Stimulated activated CD8-positive, alpha-beta memory T cell treated with anti-CD3 and anti-CD28 coated beads, Interleukin-7, amount 100 ng/mL, for 4 hours (primary cell): ENCODE measurements around the gene GPR34.
"Not testable (repeated sequence)": the region's sequence is repeated elsewhere in the genome, so short reads cannot be mapped to it uniquely, and the experiment has no call there.

Source experiments
- DNase-seq, 2 donors: peaks; one replicate each; pipeline ENCODE4 v3.0.0-alpha.2; 2020; ENCODE audit warnings: low read depth in 2 of 2

GPR34 gene

DNA sequence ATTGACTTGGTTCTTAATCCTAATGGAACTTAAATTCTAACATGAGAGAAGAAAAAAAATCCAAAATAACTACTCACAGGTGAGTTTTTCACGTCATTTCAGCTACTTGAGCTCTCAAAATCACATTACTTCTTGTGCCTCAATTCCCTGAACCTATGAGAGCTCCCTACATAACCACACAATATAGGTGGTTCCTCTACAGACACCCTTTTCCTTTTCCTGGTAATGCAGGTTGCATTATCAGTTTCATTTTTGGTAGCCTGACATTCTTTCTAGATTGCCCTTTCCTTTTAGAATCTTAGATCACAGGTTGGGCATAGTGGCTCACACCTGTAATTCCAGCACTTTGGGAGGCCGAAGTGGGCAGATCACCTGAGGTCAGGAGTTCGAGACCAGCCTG lies 4.3 kb downstream of the GPR34 start:
- no peak for DNase-seq

DNA sequence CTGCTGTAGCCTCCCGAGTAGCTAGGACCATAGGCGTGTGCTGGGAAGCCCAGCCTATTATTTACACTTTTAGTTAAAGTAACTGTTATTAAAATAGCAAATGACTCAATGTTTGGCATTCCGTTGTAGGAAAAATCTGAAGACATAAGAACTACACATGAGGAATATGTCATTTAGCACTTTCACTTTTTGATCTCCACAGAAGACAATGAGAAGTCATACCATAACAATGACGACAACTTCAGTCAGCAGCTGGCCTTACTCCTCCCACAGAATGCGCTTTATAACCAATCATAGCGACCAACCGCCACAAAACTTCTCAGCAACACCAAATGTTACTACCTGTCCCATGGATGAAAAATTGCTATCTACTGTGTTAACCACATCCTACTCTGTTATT lies 6.7 kb downstream of the GPR34 start:
- no peak for DNase-seq

DNA sequence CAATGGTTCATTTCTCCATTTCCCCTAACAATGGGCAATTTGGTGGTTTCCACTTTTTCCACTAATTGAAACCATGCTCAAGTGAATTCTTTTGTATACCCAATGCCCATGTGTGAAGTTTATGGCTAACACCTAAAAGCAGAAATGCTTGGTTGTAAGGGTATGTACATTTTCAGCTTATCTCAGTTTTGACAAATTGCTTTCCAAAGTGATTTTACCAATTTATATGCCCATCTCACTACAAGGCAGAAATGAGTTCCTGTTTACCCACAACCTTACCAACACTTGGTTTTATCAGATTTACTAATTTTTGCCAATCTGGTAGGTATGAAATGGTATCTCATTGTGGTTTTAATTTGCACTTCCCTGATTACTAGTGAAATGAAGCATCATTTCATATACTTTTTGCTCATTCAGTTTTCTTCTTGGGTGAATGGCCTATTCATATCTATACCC lies 14.8 kb downstream of the GPR34 start:
- no peak for DNase-seq

DNA sequence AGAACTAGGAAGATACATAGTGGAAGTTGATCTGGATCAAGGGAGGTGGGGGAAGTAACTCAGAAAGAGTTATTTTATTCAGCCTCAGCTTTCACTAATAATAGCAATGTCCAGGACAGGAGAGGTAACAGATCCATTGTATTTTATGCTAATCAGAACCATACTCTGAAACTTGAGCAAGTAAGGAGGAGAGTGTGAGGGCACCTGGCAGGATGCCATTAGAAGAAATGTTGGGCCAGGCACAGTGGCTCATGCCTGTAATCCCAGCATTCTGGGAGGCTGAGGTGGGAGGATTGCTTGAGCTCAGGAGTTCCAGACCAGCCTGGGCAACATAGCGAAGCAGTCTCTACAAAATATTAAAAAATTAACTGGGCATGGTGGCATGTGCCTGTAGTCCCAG lies 16.3 kb downstream of the GPR34 start:
- no peak for DNase-seq

DNA sequence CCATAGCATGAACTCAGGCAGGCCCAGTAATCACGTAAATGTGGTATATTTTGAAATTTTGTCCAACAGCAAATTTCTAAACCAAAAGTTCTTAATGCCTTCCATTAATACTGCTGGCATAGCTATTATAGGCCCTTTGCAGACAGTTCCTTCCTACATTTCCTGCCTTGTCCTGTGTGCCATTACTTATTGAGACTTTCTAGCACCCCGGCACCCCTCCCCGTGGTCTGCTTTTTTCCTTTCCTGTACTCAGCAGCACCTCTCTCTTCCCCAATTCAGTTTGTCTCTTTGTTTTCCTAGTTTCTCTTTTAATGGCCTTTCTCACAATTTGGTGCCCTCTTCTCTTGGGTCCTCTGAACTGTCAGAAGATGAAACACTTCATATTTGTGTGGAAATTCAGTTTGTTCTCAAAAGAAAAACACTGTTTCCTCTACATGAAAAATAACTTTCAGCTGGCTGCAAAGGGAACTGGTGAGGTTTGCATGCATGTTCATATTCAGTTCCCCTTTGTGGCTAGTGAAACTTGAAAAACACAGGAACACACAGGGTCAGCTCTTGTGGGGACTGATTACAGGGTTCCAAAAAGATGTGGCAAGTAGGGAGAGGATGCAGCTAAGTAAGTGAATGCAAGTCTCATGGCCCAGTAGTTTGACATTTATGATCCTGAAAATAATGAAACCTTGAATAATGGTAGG lies 17.1 kb downstream of the GPR34 start:
- DNase-seq = no peak

DNA sequence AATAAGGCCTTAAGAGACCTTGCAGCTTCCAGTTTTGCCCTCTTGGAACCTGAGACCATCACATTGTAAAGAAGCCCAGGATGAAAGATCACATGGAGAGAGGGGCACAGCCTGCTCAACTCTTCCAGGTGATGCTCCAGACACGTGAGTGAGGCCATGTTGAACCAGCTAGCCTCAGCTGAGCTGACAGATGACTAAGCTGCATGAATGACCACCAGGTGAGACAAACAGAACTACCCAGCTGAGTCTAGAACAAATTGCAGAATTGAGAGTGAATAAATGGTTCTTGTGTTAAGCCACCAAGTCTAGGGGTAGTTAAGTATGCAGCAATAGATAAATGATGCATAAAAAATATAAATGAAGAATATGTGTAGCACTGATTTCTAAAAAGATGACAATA lies 18.4 kb downstream of the GPR34 start:
- DNase-seq = no peak

DNA sequence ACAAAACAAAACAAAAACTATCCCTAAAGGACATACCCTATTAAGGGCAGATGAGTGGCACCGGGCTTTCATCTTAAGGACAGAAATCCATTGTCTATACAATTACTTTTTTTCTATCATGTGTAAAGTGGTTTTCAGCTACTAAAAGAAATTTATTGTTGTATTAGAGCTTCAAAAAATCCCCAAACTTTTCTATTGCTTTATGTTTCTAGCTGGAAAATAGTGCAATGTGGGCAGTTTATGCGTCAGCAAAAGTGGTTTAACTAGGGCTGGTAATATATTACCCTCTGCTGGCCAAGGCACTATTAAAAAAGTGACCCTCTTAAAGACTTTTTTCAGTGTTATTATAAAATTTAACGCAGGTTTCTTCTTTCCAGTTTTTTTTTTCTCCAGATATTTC lies 19.7 kb downstream of the GPR34 start:
- no peak for DNase-seq

DNA sequence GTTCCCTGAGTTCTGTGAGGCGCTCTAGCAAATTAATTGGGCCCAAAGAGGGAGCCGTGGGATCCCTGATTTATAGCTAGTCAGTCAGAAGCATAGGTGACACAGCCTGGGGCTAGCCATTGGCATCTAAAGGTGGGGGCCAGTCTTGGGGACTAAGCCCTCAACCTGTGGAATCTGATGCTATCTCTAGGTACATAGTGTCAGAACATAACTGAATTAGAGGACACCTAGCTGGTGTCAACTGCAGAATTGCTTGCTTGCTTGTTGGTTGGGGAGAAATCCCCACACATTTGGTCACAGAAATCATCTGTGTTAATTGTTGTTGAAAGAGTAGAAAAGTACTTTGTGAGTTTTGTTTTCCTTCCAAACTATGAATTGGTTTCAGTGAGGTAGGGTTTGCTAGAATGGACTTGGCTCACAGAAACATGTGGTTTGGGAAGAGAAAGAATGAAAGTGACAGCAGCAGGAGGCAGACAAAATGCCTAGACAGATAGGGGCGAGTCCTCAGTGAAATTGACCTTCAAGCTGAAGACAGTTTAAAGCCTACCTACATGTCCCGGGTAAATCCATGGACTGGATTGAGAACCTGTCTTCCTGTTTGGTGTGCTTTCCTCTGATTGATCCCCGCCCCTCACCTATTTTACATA lies 22.4 kb downstream of the GPR34 start:
- no peak for DNase-seq

DNA sequence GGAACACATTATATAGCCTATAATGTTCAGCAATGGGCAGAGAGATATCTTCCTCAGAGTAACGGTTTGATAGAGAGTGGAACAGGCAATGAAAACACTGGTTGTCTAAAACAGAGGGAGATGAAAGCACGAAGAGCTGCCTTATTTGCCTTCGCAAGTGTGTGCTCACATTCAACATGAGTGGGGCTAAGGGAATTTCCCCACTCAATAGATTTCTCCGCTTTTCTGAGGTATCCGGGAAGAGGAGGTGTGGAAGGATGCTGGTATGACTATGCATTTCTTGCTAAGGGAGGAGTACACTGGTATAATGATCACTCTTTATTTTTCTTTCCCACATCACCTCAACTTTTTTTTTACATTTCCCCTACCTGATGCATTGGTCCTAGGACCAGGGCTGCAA lies 27.4 kb downstream of the GPR34 start:
- no peak for DNase-seq

DNA sequence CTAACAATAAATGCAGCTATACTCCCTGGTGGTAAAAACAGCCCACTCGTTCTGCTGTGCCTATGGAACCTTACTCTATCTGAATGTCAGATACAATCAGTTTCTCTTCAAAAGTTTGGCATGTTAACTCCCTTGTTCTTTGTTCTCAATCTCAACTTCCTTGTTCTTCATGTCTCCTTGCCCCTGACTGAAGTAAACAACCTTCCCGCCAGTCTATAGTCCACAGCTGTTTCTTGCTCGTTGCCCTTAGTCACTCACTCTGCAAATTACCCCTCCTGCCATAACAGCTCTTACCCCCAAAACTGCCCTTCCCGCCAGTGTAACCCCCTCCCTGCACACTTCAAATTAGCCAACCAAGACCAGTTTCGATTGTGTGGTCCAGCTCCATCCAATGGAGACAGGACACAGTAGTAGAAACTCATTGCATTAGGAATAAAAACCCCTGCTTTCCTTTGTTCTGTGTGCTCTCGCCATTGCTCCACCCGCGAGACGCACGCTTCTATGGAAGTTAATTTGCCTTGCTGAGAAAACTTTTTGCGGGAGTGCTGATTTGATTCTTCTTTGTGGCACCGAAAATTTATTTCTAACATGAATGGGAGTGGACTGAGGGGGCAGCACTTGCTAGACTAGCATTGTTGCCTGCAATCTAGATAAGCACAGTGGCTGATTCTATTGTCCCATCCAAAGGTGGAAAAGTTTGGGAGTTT lies 28.1 kb downstream of the GPR34 start:
- no peak for DNase-seq

DNA sequence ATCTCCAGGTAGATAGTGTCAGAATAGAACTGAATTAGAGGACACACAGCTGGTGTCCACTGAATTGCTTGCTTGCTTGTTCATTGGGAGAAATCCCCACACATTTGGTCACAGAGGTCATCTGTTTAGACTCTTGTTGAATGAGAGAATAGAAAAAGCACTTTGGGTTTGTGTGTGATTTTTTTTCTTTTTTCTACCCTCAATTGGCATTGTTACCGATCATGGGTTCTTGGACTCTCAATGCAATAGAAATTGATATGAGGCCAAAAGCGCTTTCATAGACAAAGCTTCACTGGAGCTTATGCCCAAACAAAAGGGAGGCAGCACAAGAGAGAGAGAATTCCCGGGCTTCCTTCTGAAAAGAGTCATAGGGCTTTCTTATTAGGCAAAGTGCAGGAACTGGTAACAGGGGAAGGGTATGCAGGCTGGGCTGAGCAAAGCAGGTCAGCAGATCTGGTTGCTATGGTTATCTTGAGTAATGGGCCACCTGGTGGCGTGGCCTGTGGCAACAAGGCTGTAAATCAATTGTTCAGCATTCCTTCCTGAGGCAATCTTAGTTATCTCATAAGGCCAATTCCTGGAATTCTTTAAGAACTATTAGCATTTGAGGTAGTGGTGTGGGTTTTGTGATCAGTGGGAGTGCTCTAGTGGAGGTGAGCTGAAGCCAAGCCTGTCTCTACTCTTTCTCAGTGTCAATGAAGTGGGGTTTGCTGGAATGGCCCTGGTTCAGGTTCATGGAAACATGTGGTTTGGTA lies 29.9 kb downstream of the GPR34 start:
- no peak for DNase-seq

DNA sequence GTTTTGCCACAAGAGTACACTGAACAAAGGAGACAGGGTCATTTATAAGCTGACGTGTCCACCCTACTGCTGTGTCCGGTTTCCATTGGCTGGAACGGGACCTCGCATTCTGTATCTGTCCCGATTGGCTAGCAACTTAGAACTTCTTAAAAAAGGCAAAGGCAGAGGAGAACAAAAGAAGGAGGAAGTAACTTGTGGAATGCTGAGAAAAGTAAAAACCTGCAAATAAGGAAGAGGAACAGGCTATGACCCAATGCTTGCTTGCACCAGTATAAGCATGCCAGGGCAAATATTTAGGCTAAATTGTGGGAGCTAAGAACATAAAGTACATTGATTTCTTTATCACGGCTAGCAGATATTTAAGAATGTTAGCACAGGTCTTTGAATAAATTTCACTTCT lies 30.8 kb downstream of the GPR34 start:
- DNase-seq = not testable (repeated sequence)

DNA sequence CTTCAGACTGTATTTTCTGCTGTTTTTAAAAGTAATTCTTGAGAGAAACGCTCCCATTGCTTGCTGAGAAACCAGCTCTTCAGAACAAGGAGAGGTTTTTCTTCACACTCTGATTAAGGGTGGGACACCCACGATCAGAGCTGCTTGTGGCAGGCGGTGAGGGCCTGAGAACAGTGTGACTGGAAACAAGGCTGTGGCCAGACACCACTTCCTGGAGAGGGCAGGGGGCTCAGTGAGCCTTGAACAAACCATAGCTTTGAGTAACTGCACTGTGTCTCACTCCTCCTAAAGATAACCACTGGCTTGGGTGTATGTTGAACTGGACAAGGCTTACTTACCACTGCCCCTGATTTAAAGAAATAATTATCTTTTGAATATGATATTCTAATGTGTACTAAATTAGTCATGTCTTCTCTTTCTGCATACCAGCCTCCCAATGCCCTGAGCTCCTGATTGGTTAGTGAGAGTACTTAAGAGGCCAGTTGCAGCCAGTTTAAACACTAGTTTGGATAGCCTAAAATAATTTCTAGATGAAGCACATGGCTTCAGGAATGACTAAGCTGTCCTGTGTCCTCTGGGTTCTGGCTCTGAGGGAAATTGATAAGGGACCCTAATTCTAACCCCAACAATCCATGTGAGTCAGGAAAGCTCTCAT lies 31.5 kb downstream of the GPR34 start:
- DNase-seq = peak; percentile 44 to 61

DNA sequence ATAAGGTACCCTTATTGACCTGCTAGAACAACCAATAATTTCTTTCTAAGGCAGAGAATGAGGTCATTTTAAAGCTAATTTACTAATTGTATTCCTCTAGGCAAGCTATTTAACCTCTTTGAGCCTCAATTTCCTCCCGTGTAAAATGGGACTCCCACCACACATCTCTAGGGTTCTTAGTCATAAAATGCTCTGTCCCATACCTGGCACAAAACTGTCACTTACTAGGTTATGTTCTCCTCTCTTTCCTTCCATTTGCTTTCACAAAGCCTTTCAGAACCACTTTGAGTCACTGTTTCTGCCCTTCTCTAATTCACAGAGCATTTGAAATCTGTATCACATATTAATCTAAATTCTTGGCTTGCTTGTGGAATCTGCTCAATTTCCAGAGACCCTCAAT lies 32.8 kb downstream of the GPR34 start:
- DNase-seq = no peak

DNA sequence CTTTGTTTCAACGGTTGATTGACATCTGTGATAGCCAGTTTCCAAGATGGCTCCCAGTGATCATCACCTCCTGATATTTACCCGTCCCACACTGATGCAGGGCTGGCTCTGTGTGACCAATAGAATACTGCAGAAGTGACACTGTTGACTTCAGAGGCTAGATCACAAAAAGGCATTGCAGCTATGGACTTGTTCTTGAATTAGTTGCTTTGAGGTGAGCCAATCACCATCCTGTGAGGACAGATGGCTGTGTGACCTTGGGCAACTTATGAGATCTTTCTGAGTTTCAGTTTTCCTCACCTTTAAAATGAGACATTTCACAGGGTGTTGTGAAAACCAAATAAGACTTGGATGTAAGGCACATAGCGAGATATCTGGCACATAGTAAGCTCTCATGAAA lies 33.4 kb downstream of the GPR34 start:
- no peak for DNase-seq

DNA sequence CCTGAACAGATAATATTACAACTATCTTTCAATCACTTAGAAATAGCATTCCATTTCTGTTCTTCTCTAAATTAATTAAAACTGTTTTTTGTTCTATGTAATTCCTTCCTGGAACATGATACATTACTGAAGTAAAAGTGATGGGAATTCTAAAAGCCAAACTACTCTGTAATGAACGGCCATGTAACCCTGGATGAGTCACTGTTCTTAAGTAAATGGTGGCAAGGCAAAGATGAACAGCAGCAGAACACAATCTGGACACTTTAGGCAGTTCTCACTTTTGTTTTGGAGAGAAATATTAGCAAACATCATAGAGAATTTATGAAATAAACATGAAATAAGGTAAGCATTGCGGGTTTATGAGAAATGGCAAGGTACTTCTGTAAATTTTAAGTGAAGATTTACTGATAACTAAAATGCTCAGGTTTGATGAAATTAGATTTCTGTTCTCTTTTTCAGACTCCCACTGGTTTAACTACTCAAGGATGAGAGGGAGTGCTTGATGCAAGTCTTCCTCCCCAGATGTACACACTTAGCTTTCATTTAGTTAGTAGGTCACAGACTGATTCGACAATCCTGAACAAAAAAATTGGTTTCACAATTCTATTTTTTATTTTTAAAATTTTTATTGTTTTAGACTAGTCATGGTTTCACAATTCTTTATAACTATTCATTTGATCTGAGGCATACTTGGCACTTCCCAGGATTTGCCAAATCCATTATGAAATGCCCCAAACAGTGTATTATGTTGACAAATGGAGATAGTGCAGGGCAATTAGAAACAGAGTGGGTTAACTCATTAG lies 34.2 kb downstream of the GPR34 start:
- DNase-seq = no peak

DNA sequence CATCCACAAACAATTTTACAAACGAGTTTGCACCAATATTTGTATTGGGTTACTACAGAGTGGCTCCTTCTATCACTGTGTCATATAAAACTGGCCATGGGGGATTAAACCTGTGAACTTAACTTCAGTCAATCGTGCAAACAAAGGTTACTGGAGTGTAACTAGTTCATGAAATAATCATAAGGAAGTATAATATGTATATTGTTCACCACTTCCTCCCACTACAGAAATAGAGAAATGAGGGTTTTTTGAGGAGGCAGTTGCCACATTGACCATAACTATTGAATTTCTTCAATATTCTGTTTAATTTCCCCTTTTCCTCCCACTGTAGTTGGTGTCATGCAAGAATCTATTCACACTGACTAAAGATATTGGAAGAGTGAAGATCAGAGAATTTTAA lies 35.1 kb downstream of the GPR34 start, which contains the start of gene GPR82:
Gene GPR82, plus strand, starts transcription at position 356 of the 400 bp plus-strand sequence. CDS start 2,846 bp downstream, outside the sequence.
- no peak for DNase-seq

DNA sequence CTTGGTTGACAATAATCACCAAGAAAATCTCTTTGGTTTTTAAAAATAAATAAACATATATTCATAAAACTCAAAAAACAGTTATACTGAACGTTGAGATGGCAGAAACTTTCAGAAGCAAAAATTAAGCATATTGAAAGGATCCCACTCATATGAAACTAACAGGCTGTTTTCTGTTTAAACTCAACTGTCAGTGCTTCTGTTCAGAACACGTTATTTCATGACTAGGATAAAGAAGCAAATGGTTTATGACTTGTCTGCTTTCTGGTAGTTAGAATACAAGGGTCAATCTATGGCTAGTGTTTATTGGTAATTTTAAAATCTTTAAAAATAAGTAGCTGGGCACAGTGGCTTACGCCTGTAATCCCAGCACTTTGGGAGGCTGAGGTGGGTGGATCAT lies 39.4 kb downstream of the GPR34 start:
- no peak for DNase-seq

DNA sequence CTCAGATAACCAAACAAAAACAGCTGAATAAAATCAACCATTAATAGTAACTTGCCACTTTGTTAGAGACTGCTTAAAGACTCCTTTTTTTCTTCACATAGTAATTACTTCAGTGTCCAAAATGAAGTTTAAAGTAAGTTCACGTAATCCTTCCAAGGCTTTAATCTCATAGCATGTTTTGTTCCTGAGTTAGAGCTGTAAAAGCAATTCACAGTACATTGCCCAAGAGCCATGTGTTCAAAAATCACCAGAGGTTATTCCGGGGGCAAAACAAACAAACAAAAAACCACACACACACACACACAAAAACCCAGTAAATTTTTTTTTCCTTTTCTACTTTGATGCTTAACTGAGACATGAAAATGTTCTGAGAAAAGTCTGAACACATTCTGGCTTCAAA lies 41.3 kb downstream of the GPR34 start:
- no peak for DNase-seq

DNA sequence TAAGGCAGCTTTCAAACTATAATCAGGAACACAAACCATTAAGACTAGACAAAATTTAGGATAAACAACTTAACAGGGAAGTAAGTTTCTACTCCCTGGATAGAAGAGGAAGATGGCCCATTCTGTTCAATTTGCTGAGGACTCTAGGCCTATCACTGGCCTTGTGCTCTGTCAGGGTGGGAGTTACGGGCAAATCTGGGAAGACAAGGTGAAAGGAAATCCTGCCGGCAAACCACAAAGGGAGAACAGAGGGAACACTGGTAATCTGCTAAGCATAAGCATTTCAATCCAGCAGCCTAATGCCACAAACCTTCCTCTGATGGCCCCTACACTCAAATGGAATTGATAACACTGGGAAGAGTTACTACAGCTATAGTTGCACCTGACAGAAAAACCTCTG lies 43.5 kb downstream of the GPR34 start:
- DNase-seq = no peak

DNA sequence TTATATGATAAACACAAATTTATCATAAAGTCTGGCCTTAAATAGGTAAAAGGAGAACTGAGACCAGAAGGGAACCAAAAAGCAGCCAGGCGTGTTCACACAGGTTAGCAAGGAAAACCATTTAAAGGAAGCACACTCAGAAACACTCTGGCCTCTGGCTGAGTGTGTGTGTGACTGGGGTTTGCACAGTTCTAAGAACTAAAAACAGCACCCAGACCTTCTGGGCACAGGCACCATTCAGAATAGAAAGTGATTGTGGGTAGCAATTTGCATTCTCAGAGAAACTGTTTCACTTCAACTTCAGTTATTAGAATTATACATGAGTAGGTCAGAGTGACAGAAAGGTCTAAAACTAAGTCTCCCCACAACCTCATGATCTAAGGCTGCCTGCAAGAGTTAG lies 45.2 kb downstream of the GPR34 start:
- DNase-seq = peak in 1 of 2 donors; percentile 2
